K562 (cell line): ENCODE measurements around the gene PTPN12. TPM values are rescaled to one million over a fixed set of nuclear protein-coding genes. Genes with fewer than 3 reads are reported as not detected.

ENCODE experiments used
- CTCF ChIP-seq, 3 experiments: IDR thresholded peaks in 2 of 3; conservative IDR thresholded peaks in 1 of 3; 2 replicates each; pipeline ENCODE4 v1.5.1; 2011 to 2012; ENCODE audit warnings: low read length in 3 of 3, mild to moderate bottlenecking in 3 of 3, control low read depth in 2 of 3, improper control_type of control experiment in 1 of 3, inconsistent platforms in 1 of 3, low read depth in 1 of 3, mixed read lengths in 1 of 3, moderate library complexity in 1 of 3; ENCODE audit not compliant: insufficient read depth in 2 of 3
- HNRNPL ChIP-seq: fragments of 200-400 bp; formaldehyde crosslinking; IDR thresholded peaks from 2 replicates; pipeline ENCODE4 v1.6.1; 2017; ENCODE audit warnings: low read depth, mild to moderate bottlenecking, low read length
- KDM4B ChIP-seq, 2 experiments: fragments of 450-650 bp in 1 of 2; sonication (generic) in 1 of 2; IDR thresholded peaks; 2 replicates each; pipeline ENCODE4 v1.6.1; 2016 to 2017; ENCODE audit warnings: borderline replicate concordance in 2 of 2, antibody characterized with exemption in 1 of 2, low read depth in 1 of 2, mild to moderate bottlenecking in 1 of 2
- L3MBTL2 ChIP-seq: fragments of 450-650 bp; IDR thresholded peaks from 2 replicates; pipeline ENCODE4 v1.6.1; 2016; ENCODE audit warnings: mild to moderate bottlenecking, moderate library complexity
- MXI1 ChIP-seq: IDR thresholded peaks from 2 replicates; pipeline ENCODE4 v1.6.1; 2011; ENCODE audit warnings: low read depth, mild to moderate bottlenecking, improper control_type of control experiment, low read length
- NCOA4 ChIP-seq: fragments of 450-650 bp; IDR thresholded peaks from 2 replicates; pipeline ENCODE4 v1.6.1; 2018; ENCODE audit warnings: mild to moderate bottlenecking; ENCODE audit not compliant: partially characterized antibody
- NFIC ChIP-seq: fragments of 450-650 bp; IDR thresholded peaks from 2 replicates; pipeline ENCODE4 v1.6.1; 2017; ENCODE audit warnings: mild to moderate bottlenecking, inconsistent platforms
- NONO ChIP-seq, 2 experiments: fragments of 200-400 bp in 1 of 2; fragments of 450-650 bp in 1 of 2; formaldehyde crosslinking in 1 of 2; IDR thresholded peaks; 2 replicates each; pipeline ENCODE4 v1.6.1; 2017; ENCODE audit warnings: low read depth in 2 of 2, mild to moderate bottlenecking in 2 of 2, moderate library complexity in 2 of 2, low read length in 1 of 2
- POLR2A ChIP-seq: fragments of 450-650 bp; conservative IDR thresholded peaks from 2 replicates; pipeline ENCODE4 v1.6.1; 2016
- POU5F1 ChIP-seq: fragments of 150-350 bp; IDR thresholded peaks from 2 replicates; pipeline ENCODE4 v1.6.1; 2014; ENCODE audit warnings: borderline replicate concordance, low read length, low read depth, mild to moderate bottlenecking; ENCODE audit not compliant: partially characterized antibody
- SAFB2 ChIP-seq: fragments of 200-400 bp; formaldehyde crosslinking; IDR thresholded peaks from 2 replicates; pipeline ENCODE4 v1.6.1; 2018; ENCODE audit warnings: borderline replicate concordance, low read length, low read depth, moderate library complexity; ENCODE audit not compliant: severe bottlenecking
- SOX6 ChIP-seq: fragments of 450-650 bp; IDR thresholded peaks from 2 replicates; pipeline ENCODE4 v1.6.1; 2014; ENCODE audit warnings: mild to moderate bottlenecking
- SRSF7 ChIP-seq: fragments of 200-400 bp; formaldehyde crosslinking; optimal IDR thresholded peaks from 2 replicates; pipeline ENCODE3; 2017; ENCODE audit warnings: mild to moderate bottlenecking, low read depth, low read length
- TRIM24 ChIP-seq, 2 experiments: fragments of 450-650 bp; IDR thresholded peaks; 2 replicates each; pipeline ENCODE4 v1.6.1; 2016
- ZBTB1 ChIP-seq: sonication (generic); formaldehyde crosslinking; IDR thresholded peaks from 2 replicates; pipeline ENCODE4 v1.8.1; 2023; ENCODE audit warnings: missing genetic modification reagents, low read depth, mild to moderate bottlenecking, borderline replicate concordance
- ZNF12 ChIP-seq: sonication (generic); formaldehyde crosslinking; IDR thresholded peaks from 2 replicates; pipeline ENCODE4 v1.4.0; 2020; ENCODE audit warnings: mild to moderate bottlenecking, missing genetic modification reagents
- ZNF121 ChIP-seq: sonication (generic); formaldehyde crosslinking; conservative IDR thresholded peaks from 2 replicates; pipeline ENCODE4 v1.8.0; 2022; ENCODE audit warnings: missing genetic modification reagents
- ZNF408 ChIP-seq: fragments of 250-450 bp; sonication (Bioruptor Pico); IDR thresholded peaks from 2 replicates; pipeline ENCODE4 v1.4.0; 2020; ENCODE audit warnings: low read depth, mild to moderate bottlenecking, moderate library complexity
- polyA plus RNA-seq, 8 experiments: library from polyadenylated mRNA; depleted of rRNA in 4 of 8; stranded (reverse) in 5 of 8; unstranded in 3 of 8; fragments of >200 nt; fragmentation: Nextera tagmentation in 2 of 8; fragmentation: Illumina TruSeq in 1 of 8; extraction: Ambion mirVana in 2 of 8; extraction: Trizol in 1 of 8; gene quantifications; 2 replicates each; pipeline versions ENCODE4 v1.2.1 to v1.2.3, GENCODE V29; 2011 to 2014; ENCODE audit warnings: inconsistent platforms in 1 of 8, missing spikeins in 1 of 8
- total RNA-seq, 7 experiments: library from RNA; depleted of rRNA in 6 of 7; stranded (reverse); fragments of >200 nt in 6 of 7; fragmentation: Illumina TruSeq in 2 of 7; extraction: Trizol in 2 of 7; gene quantifications; 2 replicates each; pipeline versions ENCODE4 v1.2.1 to v1.2.3, GENCODE V29; 2011 to 2021; ENCODE audit warnings: low replicate concordance in 1 of 7
- TF ChIP-seq, protein P1 (sequence below), 2 experiments: IDR thresholded peaks in 1 of 2; conservative IDR thresholded peaks in 1 of 2; 2 replicates each; pipeline ENCODE4 v1.6.1; 2016; ENCODE audit warnings: low read depth in 2 of 2, mild to moderate bottlenecking in 1 of 2, missing compliant biosample characterization in 1 of 2, missing genetic modification characterization in 1 of 2, moderate library complexity in 1 of 2
- TF ChIP-seq, protein P2 (sequence below): fragments of 450-650 bp; formaldehyde crosslinking; IDR thresholded peaks from 2 replicates; pipeline ENCODE4 v1.4.0; 2020; ENCODE audit warnings: mild to moderate bottlenecking, moderate library complexity
- TF ChIP-seq, protein P3 (sequence below), 2 experiments: fragments of 450-650 bp; IDR thresholded peaks; 2 replicates each; pipeline ENCODE4 v1.6.1; 2016

PTPN12 gene
- total and polyA plus RNA-seq, 9 of the 15 experiments (the other 6 are each of a cell fraction or from before 2014, with no cell fraction given) = 15.3 to 79.8 (median 26.6) TPM

DNA sequence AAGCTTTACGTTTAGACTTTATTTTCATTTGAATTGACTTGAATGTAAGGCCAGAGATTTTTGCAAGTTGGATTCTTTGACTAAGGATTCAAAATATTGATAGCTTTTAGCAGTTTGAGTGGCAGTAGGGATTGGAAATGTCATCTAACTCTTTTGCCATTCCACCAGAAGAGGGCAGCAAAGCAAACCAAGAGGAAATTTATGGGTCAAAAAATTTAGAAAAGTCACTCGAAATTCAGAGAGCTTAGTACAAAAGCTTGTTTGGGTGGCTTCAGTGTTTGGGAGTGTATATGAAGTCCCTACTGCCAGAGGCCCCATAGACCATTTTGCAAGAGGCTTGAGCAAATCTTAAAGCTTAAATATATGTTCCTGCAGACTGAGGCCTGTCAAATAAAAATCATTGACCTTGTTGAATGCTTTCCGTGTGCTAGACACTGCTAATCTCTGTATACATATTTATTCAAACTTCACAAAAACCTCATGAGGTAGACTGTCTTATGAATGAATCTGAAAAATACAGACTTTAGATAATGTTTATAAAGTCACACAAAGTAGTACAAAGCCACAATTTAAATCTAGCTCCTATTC lies 114.6 kb downstream of the PTPN12 start (continued):
- TF ChIP-seq, protein P1, sequence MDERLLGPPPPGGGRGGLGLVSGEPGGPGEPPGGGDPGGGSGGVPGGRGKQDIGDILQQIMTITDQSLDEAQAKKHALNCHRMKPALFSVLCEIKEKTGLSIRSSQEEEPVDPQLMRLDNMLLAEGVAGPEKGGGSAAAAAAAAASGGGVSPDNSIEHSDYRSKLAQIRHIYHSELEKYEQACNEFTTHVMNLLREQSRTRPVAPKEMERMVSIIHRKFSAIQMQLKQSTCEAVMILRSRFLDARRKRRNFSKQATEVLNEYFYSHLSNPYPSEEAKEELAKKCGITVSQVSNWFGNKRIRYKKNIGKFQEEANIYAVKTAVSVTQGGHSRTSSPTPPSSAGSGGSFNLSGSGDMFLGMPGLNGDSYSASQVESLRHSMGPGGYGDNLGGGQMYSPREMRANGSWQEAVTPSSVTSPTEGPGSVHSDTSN (CRISPR knock-in tag; IDR thresholded peaks at IDR 0.05; ENCODE audit: low read depth) = no peak
- TF ChIP-seq, protein P1 (tag; conservative IDR thresholded peaks at IDR 0.05; ENCODE audit: low read depth) = peak; percentile 76
- TF ChIP-seq SOX6 (no peak), ZNF121 (CRISPR knock-in tag) (no peak), NCOA4 (no peak), MXI1 (no peak), CTCF (IDR thresholded peaks at IDR 0.05 in 2 of 3, conservative IDR thresholded peaks at IDR 0.05 in 1 of 3; ENCODE audit: insufficient read depth in 2 of 3, low read depth in 1 of 3, low read length in 3 of 3) (peak; percentile 53 to 84 (median 70); a peak in 5 of 6 replicates), ZNF12 (CRISPR knock-in tag) (no peak), L3MBTL2 (no peak), KDM4B (IDR thresholded peaks at IDR 0.05; ENCODE audit: borderline replicate concordance in 2 of 2, low read depth in 1 of 2) (no peak), HNRNPL (no peak), NFIC (no peak), ZNF408 (CRISPR knock-in tag) (no peak), TRIM24 (IDR thresholded peaks at IDR 0.05) (no peak), SRSF7 (no peak), NONO (IDR thresholded peaks at IDR 0.05; ENCODE audit: low read depth in 2 of 2, low read length in 1 of 2) (no peak), SAFB2 (no peak), POU5F1 (no peak), ZBTB1 (no peak), POLR2A (no peak)
- TF ChIP-seq, protein P2, sequence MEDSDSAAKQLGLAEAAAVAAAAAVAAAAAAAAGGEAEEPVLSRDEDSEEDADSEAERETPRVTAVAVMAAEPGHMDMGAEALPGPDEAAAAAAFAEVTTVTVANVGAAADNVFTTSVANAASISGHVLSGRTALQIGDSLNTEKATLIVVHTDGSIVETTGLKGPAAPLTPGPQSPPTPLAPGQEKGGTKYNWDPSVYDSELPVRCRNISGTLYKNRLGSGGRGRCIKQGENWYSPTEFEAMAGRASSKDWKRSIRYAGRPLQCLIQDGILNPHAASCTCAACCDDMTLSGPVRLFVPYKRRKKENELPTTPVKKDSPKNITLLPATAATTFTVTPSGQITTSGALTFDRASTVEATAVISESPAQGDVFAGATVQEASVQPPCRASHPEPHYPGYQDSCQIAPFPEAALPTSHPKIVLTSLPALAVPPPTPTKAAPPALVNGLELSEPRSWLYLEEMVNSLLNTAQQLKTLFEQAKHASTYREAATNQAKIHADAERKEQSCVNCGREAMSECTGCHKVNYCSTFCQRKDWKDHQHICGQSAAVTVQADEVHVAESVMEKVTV (CRISPR knock-in tag) = peak; percentile 40; the same call in 1 of the 2 replicates
- TF ChIP-seq, protein P3, sequence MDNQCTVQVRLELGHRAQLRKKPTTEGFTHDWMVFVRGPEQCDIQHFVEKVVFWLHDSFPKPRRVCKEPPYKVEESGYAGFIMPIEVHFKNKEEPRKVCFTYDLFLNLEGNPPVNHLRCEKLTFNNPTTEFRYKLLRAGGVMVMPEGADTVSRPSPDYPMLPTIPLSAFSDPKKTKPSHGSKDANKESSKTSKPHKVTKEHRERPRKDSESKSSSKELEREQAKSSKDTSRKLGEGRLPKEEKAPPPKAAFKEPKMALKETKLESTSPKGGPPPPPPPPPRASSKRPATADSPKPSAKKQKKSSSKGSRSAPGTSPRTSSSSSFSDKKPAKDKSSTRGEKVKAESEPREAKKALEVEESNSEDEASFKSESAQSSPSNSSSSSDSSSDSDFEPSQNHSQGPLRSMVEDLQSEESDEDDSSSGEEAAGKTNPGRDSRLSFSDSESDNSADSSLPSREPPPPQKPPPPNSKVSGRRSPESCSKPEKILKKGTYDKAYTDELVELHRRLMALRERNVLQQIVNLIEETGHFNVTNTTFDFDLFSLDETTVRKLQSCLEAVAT (IDR thresholded peaks at IDR 0.05) = no peak
